Stimulated activated CD4-positive, alpha-beta T cell treated with anti-CD3 and anti-CD28 coated beads, Interleukin-4, amount 100 ng/mL, for 24 hours (primary cell): ENCODE results near the gene FBXO48.
"Not testable (repeated sequence)": the region's sequence is repeated elsewhere in the genome, so short reads cannot be mapped to it uniquely, and the experiment has no call there.

Source experiments
- DNase-seq: peaks from one replicate; pipeline ENCODE4 v3.0.0-alpha.2; 2020

Gene FBXO48

DNA sequence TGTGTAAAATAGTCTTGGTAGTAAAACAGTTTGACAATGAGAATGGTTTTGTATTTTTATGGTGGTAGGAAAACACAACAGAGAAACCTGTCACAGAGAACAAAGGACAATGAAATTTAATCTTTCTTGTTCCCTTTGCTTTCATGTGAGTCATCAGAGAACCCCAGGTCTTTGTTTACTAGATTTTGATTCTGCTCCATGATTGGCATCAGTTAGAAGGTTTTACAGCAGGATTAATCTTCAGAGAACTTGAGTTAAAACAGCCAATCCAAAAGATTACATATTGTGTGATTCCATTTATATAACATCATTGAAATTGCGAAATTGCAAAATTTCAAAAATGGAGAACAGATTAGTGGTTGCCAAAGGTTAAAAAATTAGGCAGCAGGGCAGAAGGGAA lies 2.8 kb upstream of the FBXO48 start:
- DNase-seq, result no peak

- DNase-seq, result no peak
These were observed 1.7 kb upstream of the FBXO48 start for GRCh38 chr2:68468801-68469200.

DNA sequence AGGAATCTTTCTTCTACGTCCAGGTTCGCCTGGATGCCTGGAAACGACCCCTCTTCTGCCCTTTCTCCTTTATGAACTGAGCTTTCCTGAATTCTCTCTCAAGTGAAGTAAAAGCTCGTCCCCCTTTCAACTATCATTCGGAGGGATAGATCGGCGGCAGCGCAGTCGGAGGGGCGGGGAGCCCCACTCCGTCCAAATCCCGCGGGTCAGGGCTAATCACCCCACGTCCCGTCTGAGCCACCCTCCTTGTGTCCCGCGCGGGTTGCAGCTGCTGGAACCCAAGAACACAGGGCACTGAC lies 367 bp downstream of the FBXO48 start:
- no peak for DNase-seq

DNA sequence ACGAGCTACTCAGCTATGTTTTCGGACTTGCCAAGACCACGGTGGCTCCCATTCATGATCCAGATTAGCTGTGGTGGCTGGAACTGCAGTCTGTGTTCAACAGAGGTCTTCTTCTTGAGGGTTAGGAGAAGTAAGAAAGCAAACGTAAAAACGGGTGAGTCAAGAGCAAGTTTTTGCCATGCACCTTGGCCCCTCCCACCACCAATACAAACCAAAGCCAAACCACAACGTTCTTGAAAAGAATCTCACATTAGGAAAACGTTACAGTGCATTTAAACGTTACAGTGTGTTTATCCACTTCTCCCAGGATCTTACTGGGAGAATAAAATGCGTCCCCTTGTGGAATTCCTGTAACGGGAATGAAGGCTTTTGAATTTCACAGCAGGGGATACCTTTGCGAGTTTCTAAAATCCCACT lies 725 bp downstream of the FBXO48 start:
- DNase-seq, result peak; percentile 69

DNA sequence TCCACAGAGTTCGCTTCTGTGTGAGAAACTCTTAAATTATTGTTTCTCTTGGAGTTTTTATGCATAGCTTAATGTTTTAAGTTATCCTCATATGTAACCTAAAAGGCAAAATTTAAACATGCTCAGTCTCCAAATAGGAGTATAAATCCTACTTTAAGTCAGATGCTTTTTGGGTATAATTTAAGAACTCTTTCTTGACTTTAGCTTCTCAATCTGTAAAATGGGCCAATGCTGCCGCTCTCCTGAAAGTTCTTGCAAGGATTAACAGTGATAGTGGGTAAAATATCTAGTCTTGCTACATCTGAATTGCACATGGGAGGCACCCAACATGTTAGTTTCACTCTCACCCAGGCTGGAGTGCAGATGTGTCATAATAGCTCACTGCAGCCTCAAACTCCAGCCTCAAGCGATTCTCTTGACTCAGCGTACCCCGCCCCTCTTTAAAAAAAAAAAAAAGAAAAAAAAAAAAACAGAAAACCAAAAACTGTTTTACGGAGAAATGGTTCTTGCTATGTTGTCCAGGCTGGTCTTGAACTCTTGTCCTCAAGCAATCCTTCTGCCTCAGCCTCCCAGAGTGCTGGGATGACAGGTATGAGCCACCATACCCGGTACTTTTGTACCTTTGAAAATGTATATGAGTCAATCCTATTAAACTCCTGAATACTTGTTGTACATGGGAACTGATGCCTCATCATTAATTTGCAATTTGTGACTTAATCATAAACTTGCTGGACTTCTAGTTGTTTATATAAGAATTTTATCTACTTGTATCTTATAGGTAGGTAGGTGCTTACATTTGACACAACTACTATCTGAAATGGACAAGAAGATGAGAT lies 1.8 kb downstream of the FBXO48 start:
- DNase-seq, result peak; percentile 64

- DNase-seq, result no peak
These were observed 2.4 kb downstream of the FBXO48 start for GRCh38 chr2:68464651-68465050.

DNA sequence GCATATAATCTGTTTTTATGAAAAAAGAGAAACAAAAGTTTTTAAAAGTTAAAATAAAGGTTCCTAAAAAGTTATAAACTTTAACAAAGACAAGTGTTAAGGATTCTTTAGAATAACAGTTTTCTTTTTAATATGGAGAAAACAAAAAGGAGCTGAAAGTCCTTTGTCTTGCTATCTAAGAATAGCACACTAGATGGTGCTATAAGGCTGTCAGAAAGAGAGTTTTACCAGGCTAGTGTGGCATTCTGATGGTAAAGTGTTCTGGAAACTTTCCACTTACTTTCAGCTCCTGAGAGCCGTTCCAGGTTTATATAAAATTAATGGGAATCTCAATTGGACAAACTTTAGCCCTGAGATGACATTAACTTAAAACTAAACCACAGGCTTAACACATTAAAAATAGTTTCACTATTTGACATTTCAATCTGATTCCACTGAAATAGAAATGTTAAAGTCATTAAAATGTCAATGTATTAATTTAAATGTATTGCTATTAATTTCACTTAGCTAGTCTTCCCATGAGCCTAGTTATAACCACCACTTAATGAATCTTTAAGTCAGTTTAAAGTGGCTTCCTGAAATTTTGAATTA lies 3.7 kb downstream of the FBXO48 start:
- DNase-seq, result no peak

GRCh38 chr2:68458981-68459380 lies 8.1 kb downstream of the FBXO48 start:
- DNase-seq, result no peak

- DNase-seq, result no peak
These were observed 10.9 kb downstream of the FBXO48 start for GRCh38 chr2:68456198-68456597.

DNA sequence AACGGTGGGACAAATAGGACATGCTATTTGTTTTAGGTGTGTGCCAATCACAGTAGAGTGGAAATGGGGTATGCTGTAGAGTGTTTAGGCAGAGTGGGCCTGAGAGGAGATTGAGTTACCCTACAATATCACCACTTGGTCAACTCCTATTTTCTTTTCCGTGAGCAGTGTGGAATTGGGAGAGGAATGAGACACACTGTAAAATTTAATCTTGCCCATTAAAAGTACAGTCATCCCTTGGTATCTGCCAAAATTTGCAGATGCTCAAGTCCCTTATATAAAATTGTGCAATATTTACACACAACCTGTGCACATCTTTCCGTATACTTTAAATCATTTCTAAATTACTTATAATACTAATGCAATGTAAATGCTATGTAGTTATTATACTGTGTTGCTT lies 12.4 kb downstream of the FBXO48 start:
- DNase-seq, result no peak

- DNase-seq, result no peak
These were observed 13.2 kb downstream of the FBXO48 start for GRCh38 chr2:68453761-68454360.

- no peak for DNase-seq
These were observed 14.8 kb downstream of the FBXO48 start for GRCh38 chr2:68452158-68452900.

DNA sequence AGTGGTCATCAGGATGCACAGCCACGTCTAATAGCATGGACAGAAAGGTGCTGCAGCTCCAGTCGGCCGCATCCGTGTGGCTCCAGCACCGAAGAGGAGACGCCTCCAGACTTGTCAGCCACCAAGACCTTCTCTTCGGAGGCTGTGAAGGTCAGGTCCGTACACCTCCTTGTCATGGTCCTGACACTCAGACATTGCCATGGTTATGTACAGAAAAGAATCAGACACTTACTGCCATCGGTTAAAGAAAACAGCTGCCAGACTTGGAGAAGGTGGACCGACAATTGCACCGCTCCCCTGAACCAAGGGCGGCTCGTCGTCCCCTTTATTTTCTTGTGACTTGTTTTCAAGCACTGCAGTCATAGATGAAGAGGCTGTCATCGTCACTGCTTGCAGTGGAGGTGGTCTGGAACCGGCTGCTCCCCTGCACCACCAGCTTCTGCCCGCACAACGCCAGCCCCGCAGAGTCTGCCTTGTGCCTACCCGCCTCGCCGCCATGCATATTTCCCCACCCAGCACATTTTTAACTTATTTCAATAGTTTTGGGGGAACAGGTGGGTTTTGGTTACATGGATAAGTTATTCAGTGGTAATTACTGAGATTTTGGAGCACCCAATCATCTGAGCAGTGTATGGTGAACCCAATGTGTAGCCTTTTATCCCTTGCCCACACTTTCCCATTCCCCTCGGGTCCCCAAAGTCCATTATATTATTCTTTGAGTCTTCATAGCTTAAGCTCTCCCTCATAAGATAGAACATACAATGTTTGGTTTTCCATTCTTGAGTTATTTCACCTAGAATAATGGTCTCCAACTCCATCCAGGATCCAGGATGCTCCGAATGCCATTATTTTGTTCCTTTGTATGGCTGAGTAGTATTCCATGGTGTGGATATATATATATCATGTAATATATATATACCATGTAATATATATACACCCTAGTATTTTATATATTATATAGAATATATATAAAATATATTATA lies 18.1 kb downstream of the FBXO48 start:
- no peak for DNase-seq

GRCh38 chr2:68447118-68447517 lies 20.0 kb downstream of the FBXO48 start:
- no peak for DNase-seq

DNA sequence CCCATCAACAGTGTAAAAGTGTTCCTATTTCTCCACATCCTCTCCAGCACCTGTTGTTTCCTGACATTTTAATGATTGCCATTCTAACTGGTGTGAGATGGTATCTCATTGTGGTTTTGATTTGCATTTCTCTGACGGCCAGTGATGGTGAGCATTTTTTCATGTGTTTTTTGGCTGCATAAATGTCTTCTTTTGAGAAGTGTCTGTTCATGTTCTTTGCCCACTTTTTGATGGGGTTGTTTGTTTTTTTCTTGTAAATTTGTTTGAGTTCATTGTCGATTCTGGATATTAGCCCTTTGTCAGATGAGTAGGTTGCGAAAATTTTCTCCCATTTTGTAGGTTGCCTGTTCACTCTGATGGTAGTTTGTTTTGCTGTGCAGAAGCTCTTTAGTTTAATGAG lies 20.7 kb downstream of the FBXO48 start:
- not testable (repeated sequence) for DNase-seq

DNA sequence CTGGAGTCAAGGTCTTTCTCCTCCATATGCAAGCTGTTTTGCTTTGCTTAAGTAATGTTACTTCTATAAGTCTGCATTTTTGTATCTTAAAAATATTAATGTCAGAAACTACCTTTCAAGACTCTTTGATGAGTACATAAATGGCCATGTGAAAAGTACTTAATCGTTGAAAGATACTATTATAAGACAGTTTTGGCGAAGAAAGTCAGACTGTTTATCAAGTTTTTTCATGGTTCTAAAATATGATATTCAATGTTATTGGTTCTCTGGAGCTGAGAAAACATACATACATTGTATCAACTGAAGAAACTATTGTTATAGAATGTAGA lies 25.1 kb downstream of the FBXO48 start:
- DNase-seq, result no peak

DNA sequence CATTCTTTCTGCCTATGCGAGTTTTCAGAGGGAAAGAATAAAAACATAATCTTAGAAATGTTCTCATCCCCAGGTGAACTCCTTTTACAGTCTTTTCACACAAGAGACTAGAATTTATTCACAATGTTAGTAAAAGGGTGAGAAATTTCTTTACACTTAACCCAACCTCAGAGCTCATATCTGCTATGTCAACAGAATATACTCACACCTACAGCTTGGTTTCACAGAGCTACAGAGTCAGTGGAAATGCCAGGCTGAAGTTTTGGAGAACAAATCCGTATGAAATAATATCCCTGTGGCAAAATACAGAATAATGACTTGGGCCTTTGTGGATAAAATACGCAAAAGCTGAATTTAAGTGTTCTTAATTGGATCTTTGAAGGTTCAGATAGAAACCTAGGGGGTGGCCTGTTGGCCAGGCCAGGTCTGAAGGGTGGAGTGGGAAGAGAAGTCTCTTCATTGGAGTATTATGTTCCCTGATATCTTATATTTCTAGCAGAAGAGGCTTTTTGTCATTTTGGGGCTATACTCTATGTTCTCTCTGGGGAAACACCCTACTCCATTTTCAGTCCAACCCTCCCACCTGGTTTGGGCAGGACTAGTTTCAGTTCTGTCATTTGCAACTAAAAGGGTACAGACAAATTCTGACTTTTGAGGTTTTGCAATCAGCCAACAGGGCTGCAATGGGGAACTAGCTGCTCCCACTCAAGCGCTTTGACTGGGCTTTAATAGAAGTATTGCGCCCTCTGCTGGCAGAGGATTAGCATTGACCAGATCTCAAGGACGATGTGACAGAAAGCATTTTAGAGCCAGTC lies 25.7 kb downstream of the FBXO48 start:
- DNase-seq, result peak; percentile 91

DNA sequence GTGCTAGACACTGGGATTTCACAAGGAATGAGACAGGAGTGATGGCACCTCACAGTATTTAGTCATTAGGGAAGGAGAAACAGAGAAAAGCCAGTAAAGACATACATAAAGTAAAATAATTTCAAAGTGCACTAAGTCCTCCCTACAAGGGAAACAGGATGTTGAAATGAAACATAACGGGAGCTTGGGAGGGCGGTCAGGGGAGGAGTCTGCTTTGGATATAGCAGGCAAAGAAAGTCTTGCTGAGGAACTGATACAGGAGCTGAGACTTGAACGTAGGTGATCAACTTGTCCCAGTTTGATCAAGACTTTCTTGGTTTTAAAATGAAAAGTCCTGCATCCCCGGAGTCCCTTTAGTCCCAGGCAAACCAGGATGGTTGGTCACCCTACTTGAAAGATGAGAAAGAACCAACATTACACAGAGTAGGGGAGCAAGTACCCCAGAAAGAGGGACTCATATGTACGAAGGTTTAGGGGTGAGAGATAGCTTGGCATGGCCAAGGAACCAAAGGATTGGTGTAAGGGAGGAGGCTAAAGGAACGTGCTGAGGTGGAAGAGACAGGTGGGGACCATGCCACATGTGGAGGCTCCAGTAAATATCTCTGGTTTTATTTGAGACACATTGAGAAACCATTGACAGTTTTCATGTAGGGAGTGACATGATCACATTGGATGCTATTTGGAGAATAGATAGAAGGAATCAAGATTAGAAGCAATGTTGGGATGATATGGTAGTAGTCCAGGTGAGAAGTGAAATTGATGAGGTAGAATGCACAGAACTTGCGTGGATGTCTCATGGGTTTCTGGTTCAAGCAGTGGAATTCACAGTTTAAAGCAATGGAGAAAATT lies 28.4 kb downstream of the FBXO48 start:
- no peak for DNase-seq

GRCh38 chr2:68436270-68436669 lies 30.8 kb downstream of the FBXO48 start:
- DNase-seq, result no peak

- DNase-seq, result no peak
These were observed 31.5 kb downstream of the FBXO48 start for GRCh38 chr2:68435615-68436014.

DNA sequence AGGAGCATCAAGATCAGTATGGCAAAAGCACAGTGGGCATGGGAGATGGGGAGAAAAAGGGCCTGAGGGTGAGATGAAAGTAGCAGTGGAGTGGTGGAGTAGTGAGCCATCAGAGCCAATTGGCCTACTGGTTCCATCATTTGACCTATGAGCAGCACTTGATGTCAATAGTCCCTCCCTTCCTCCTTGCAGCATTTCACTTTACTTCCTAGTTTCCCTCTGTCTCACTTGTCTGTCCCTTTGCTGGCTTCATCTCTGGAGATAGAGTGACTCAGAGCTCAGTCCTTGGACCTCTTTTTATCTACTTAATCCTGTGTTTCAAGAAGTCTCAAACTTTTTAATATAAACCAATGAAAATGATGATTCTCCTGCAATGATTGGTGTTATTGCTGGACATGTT lies 32.1 kb downstream of the FBXO48 start:
- DNase-seq, result no peak
